ENCODE results near the gene PKHD1.

- no peak for TF ChIP-seq POLR2A (IDR thresholded peaks at IDR 0.05; ENCODE audit: low read length)
- no peak for TF ChIP-seq GATA1 (IDR thresholded peaks at IDR 0.05; ENCODE audit: low read depth, low read length)
These were observed 21.8 kb upstream of the PKHD1 start for GRCh38 chr6:52109171-52109571.
